Adrenal gland (tissue), 5 donors: ENCODE results near the gene HES4.

Source experiments
- CTCF ChIP-seq, 6 experiments: fragments of 450-650 bp in 4 of 6; fragments of 200-600 bp in 2 of 6; sonication (generic) in 1 of 6; IDR thresholded peaks; 1 replicate in 5 of 6; 2 replicates in 1 of 6; pipeline versions ENCODE4 v1.5.1 to v1.8.0; 2016 to 2021; ENCODE audit warnings: antibody characterized with exemption in 6 of 6, mild to moderate bottlenecking in 2 of 6, moderate library complexity in 1 of 6
- POLR2A ChIP-seq, 2 donors: fragments of 450-650 bp; IDR thresholded peaks; one replicate each; pipeline ENCODE4 v1.6.1; 2017; ENCODE audit warnings: antibody characterized with exemption in 2 of 2, mild to moderate bottlenecking in 2 of 2, moderate library complexity in 1 of 2
- donor health status: DM: no; HTN: no; CAD: no.

- TF ChIP-seq CTCF (IDR thresholded peaks at IDR 0.05), result no peak
- TF ChIP-seq POLR2A (IDR thresholded peaks at IDR 0.05), result no peak
These were observed 22.6 kb upstream of the HES4 start for GRCh38 chr1:1022302-1023009.
